ENCODE measurements around the gene DPYSL4.

DPYSL4 gene

GRCh38 chr10:132192076-132192975 is 5.6 kb downstream of the DPYSL4 start:
- no peak for DNase-seq (ENCODE audit: insufficient read length, low spot score)
- no peak for FAIRE-seq
- TF ChIP-seq TAF1 (IDR thresholded peaks at IDR 0.05; ENCODE audit: low read depth, low read length), result no peak
- TF ChIP-seq POU2F2 (IDR thresholded peaks at IDR 0.05; ENCODE audit: low read depth, low read length), result no peak

- FAIRE-seq (no peak), DNase-seq (ENCODE audit: insufficient read length, low spot score) (no peak)
- no peak for TF ChIP-seq SPI1 (IDR thresholded peaks at IDR 0.05; ENCODE audit: low read depth, low read length)
- TF ChIP-seq PAX5 (IDR thresholded peaks at IDR 0.05; ENCODE audit: insufficient read depth, low read length, severe bottlenecking), result no peak
- TF ChIP-seq TAF1 (IDR thresholded peaks at IDR 0.05; ENCODE audit: low read depth, low read length), result no peak
- no peak for TF ChIP-seq POLR2A (IDR thresholded peaks at IDR 0.05; ENCODE audit: low read depth, low read length)
- no peak for TF ChIP-seq POU2F2 (IDR thresholded peaks at IDR 0.05; ENCODE audit: low read depth, low read length)
- no peak for TF ChIP-seq POLR2AphosphoS5 (IDR thresholded peaks at IDR 0.05; ENCODE audit: low read depth, low read length)
These were observed 6.4 kb downstream of the DPYSL4 start for GRCh38 chr10:132192991-132193665.

GRCh38 chr10:132193907-132194552 is 7.3 kb downstream of the DPYSL4 start:
- TF ChIP-seq POU2F2 (IDR thresholded peaks at IDR 0.05; ENCODE audit: low read depth, low read length), result no peak
- TF ChIP-seq SPI1 (IDR thresholded peaks at IDR 0.05; ENCODE audit: low read depth, low read length), result no peak
- TF ChIP-seq PAX5 (IDR thresholded peaks at IDR 0.05; ENCODE audit: insufficient read depth, low read length, severe bottlenecking), result no peak
- no peak for TF ChIP-seq POLR2A (IDR thresholded peaks at IDR 0.05; ENCODE audit: low read depth, low read length)
- TF ChIP-seq TAF1 (IDR thresholded peaks at IDR 0.05; ENCODE audit: low read depth, low read length), result no peak
- no peak for TF ChIP-seq POLR2AphosphoS5 (IDR thresholded peaks at IDR 0.05; ENCODE audit: low read depth, low read length)
- FAIRE-seq (no peak), DNase-seq (ENCODE audit: insufficient read length, low spot score) (no peak)

- TF ChIP-seq POU2F2 (IDR thresholded peaks at IDR 0.05; ENCODE audit: low read depth, low read length), result no peak
- no peak for TF ChIP-seq TAF1 (IDR thresholded peaks at IDR 0.05; ENCODE audit: low read depth, low read length)
- no peak for TF ChIP-seq SPI1 (IDR thresholded peaks at IDR 0.05; ENCODE audit: low read depth, low read length)
- no peak for TF ChIP-seq POLR2A (IDR thresholded peaks at IDR 0.05; ENCODE audit: low read depth, low read length)
- TF ChIP-seq PAX5 (IDR thresholded peaks at IDR 0.05; ENCODE audit: insufficient read depth, low read length, severe bottlenecking), result no peak
- TF ChIP-seq POLR2AphosphoS5 (IDR thresholded peaks at IDR 0.05; ENCODE audit: low read depth, low read length), result no peak
- no peak for FAIRE-seq
- no peak for DNase-seq (ENCODE audit: insufficient read length, low spot score)
These were observed 8.0 kb downstream of the DPYSL4 start for GRCh38 chr10:132194726-132195125.

- FAIRE-seq (no peak), DNase-seq (ENCODE audit: insufficient read length, low spot score) (no peak)
- TF ChIP-seq POU2F2 (IDR thresholded peaks at IDR 0.05; ENCODE audit: low read depth, low read length) (no peak), POLR2AphosphoS5 (IDR thresholded peaks at IDR 0.05; ENCODE audit: low read depth, low read length) (no peak), PAX5 (IDR thresholded peaks at IDR 0.05; ENCODE audit: insufficient read depth, low read length, severe bottlenecking) (no peak), TAF1 (IDR thresholded peaks at IDR 0.05; ENCODE audit: low read depth, low read length) (no peak), POLR2A (IDR thresholded peaks at IDR 0.05; ENCODE audit: low read depth, low read length) (no peak), SPI1 (IDR thresholded peaks at IDR 0.05; ENCODE audit: low read depth, low read length) (no peak)
These were observed 8.8 kb downstream of the DPYSL4 start for GRCh38 chr10:132195366-132196075.

GRCh38 chr10:132196178-132197113 is 9.7 kb downstream of the DPYSL4 start:
- TF ChIP-seq POLR2AphosphoS5 (IDR thresholded peaks at IDR 0.05; ENCODE audit: low read depth, low read length), result no peak
- no peak for TF ChIP-seq SPI1 (IDR thresholded peaks at IDR 0.05; ENCODE audit: low read depth, low read length)
- TF ChIP-seq TAF1 (IDR thresholded peaks at IDR 0.05; ENCODE audit: low read depth, low read length), result no peak
- TF ChIP-seq PAX5 (IDR thresholded peaks at IDR 0.05; ENCODE audit: insufficient read depth, low read length, severe bottlenecking), result no peak
- TF ChIP-seq POU2F2 (IDR thresholded peaks at IDR 0.05; ENCODE audit: low read depth, low read length), result no peak
- no peak for TF ChIP-seq POLR2A (IDR thresholded peaks at IDR 0.05; ENCODE audit: low read depth, low read length)
- DNase-seq (ENCODE audit: insufficient read length, low spot score) (no peak), FAIRE-seq (no peak)

GRCh38 chr10:132197271-132198067 is 10.7 kb downstream of the DPYSL4 start:
- no peak for FAIRE-seq
- TF ChIP-seq POLR2AphosphoS5 (IDR thresholded peaks at IDR 0.05; ENCODE audit: low read depth, low read length), result no peak
- no peak for DNase-seq (ENCODE audit: insufficient read length, low spot score)

- TF ChIP-seq POLR2A (IDR thresholded peaks at IDR 0.05; ENCODE audit: low read depth, low read length) (no peak), POLR2AphosphoS5 (IDR thresholded peaks at IDR 0.05; ENCODE audit: low read depth, low read length) (no peak), TAF1 (IDR thresholded peaks at IDR 0.05; ENCODE audit: low read depth, low read length) (no peak), POU2F2 (IDR thresholded peaks at IDR 0.05; ENCODE audit: low read depth, low read length) (no peak), SPI1 (IDR thresholded peaks at IDR 0.05; ENCODE audit: low read depth, low read length) (no peak), PAX5 (IDR thresholded peaks at IDR 0.05; ENCODE audit: insufficient read depth, low read length, severe bottlenecking) (no peak)
- no peak for DNase-seq (ENCODE audit: insufficient read length, low spot score)
- no peak for FAIRE-seq
These were observed 11.3 kb downstream of the DPYSL4 start for GRCh38 chr10:132198068-132198370.

All from GM12891 (cell line).